ENCODE results near the gene IPO13. TPM values are rescaled to one million over a fixed set of nuclear protein-coding genes. Genes with fewer than 3 reads are reported as not detected.

Gene IPO13
- total and polyA plus RNA-seq, 10 donors, result 10.5 to 27.4 (median 19.0) TPM

- TF ChIP-seq POLR2AphosphoS5 (IDR thresholded peaks at IDR 0.05) (no peak), POLR2A (IDR thresholded peaks at IDR 0.05) (no peak), CTCF (IDR thresholded peaks at IDR 0.05 in 8 of 11, conservative IDR thresholded peaks at IDR 0.05 in 3 of 11) (no peak)
- 87 to 91% (median 91%) methylated on average over 10 of the region's 10 CpGs for WGBS, 5 donors
- intact Hi-C loops (cut with DNase I; ENCODE audit: low total_unique reads), result loop anchor here (10.0 kb wide), 1 partner anchor 414 kb away; no protein-coding TSS in a partner anchor
These were observed 8.4 kb upstream of the IPO13 start for GRCh38 chr1:43938383-43938782.

GRCh38 chr1:43938892-43939587 lies 7.7 kb upstream of the IPO13 start:
- WGBS, 5 donors, result 76 to 96% (median 89%) methylated on average over 1 to 3 of the region's 3 CpGs
- H3K36me3 ChIP-seq, result no peaks in the 10 kb centered on the region
- intact Hi-C loops (cut with DNase I; ENCODE audit: low total_unique reads), result loop anchor here (10.0 kb wide), 1 partner anchor 414 kb away; no protein-coding TSS in a partner anchor

More at GRCh38 chr1:43938383-43938782, 8.4 kb upstream of the IPO13 start:
- Histone ChIP-seq H3K36me3 (no peaks in the 10 kb centered on the region), H3K27ac (no peak overlapping the region), H3K9me3 (no peaks in the 10 kb centered on the region), H3K27me3 (replicated peaks in 1 of 7) (peaks cover 0 to 36% (median 24%) of the 10 kb centered on the region in 7 donors), H3K4me3 (no peak overlapping the region), H3K4me1 (peaks cover 3 to 35% (median 29%) of the 10 kb centered on the region in 6 donors)
- peak; percentile 15 for DNase-seq

GRCh38 chr1:43942411-43942810 lies 4.3 kb upstream of the IPO13 start:
- WGBS, 5 donors, result 80 to 99% (median 86%) methylated on average over 3 of the region's 3 CpGs
- H3K9me3 ChIP-seq, result no peaks in the 10 kb centered on the region

More at GRCh38 chr1:43938892-43939587, 7.7 kb upstream of the IPO13 start:
- DNase-seq, result peak; percentile 25
- no peak overlapping the region for H3K27ac ChIP-seq
- peaks cover 0 to 30% (median 17%) of the 10 kb centered on the region in 7 donors for H3K27me3 ChIP-seq (replicated peaks in 1 of 7)
- H3K4me3 ChIP-seq, result no peak overlapping the region
- H3K9me3 ChIP-seq, result no peaks in the 10 kb centered on the region
- H3K4me1 ChIP-seq, result peaks cover 0 to 29% (median 22%) of the 10 kb centered on the region in 6 donors
- no peak for TF ChIP-seq CTCF (IDR thresholded peaks at IDR 0.05 in 8 of 11, conservative IDR thresholded peaks at IDR 0.05 in 3 of 11)

More at GRCh38 chr1:43942411-43942810, 4.3 kb upstream of the IPO13 start:
- no peak for TF ChIP-seq POLR2A (IDR thresholded peaks at IDR 0.05)
- no peak for TF ChIP-seq CTCF (IDR thresholded peaks at IDR 0.05 in 8 of 11, conservative IDR thresholded peaks at IDR 0.05 in 3 of 11)
- no peak for TF ChIP-seq POLR2AphosphoS5 (IDR thresholded peaks at IDR 0.05)
- no peak overlapping the region for H3K4me3 ChIP-seq
- no peaks in the 10 kb centered on the region for H3K36me3 ChIP-seq
- peaks cover 10 to 29% (median 23%) of the 10 kb centered on the region in 6 donors for H3K4me1 ChIP-seq
- DNase-seq, result peak; percentile 11
- intact Hi-C loops (cut with DNase I; ENCODE audit: low total_unique reads), result no loop called here
- H3K27ac ChIP-seq, result no peak overlapping the region
- H3K27me3 ChIP-seq (replicated peaks in 1 of 7), result no peaks in the 10 kb centered on the region

Data from spleen (tissue), 11 donors.